ENCODE data around the gene POLR1C. TPM values are rescaled to one million over a fixed set of nuclear protein-coding genes. Genes with fewer than 3 reads are reported as not detected.
A peak's percentile ranks its signal among the peaks of the same experiment; 100 is the strongest.
"Not testable (repeated sequence)": the region's sequence is repeated elsewhere in the genome, so short reads cannot be mapped to it uniquely, and the experiment has no call there.

The POLR1C gene
- total RNA-seq, 1 donor from 2014 or later: 22.0 TPM

DNA sequence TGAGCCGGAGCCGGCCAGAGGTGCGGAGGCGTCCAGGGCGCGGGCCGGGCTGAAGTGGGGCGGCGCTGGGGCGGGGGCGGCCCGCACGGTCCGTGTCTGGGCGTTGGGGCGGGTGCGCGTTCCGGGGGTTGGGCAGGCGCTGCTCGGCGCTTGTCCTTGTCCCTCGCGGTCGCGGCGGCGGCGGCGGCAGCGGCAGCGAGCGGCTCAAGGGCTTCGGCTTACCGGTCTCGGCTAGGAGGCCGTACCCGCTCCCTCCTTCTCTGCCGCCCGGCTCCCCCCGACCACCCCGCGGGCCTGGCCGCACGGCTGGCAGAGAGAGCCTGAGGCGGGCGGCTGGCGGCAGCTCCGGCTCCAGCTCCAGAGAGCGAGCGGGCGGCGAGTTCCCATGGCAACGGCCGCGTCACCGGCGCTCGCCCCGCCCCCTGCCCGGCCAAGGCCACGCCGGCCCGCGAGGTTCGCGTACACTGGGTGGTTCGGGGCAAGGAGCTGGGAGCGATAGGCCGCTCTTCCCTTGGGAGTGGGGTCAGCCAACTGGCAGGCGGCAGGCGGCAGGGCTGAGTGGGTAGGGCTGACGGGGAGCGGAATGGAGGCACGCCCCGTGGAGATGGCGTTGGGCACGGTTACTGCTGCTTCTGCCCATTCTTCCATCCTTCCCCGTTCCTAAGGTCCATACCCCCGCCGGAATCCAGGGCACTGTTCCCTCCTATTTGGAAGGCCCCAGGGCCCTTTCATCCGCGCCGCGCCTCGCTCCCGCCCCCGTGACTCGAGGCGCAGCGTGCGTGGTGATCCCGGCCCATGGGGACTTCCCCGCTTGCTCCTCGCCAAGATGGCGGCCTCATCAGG is 6.7 kb upstream of the POLR1C start, which contains the start of gene LRRC73:
LRRC73 (minus strand) TSS at position 363 of the 843 bp plus-strand sequence. CDS start 561 bp downstream, outside the sequence.
- peak; percentile 71 for DNase-seq

DNA sequence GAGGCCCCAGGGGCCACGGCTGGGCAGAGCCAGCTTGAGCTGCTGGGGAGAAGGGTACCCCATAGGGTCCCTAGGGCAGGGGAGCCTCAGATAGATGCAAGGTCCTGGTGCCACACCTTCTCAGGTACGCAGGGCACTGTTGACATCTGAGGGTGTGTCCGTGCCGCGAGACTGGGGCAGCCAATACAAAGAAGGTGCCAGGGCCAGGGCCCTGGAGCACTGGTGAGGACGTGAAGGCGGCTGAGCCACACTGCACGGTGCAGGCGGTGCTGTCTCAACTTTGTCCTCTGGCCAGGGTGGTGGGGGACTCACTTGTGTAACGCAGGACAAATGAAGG is 6.1 kb upstream of the POLR1C start:
- DNase-seq: no peak

- no peak for DNase-seq
Measured at GRCh38 chr6:43511824-43512415, 5.0 kb upstream of the POLR1C start.

GRCh38 chr6:43515808-43516207 is 1.1 kb upstream of the POLR1C start:
- no peak for DNase-seq

GRCh38 chr6:43516367-43516696 is 557 bp upstream of the POLR1C start:
- no peak for DNase-seq

DNA sequence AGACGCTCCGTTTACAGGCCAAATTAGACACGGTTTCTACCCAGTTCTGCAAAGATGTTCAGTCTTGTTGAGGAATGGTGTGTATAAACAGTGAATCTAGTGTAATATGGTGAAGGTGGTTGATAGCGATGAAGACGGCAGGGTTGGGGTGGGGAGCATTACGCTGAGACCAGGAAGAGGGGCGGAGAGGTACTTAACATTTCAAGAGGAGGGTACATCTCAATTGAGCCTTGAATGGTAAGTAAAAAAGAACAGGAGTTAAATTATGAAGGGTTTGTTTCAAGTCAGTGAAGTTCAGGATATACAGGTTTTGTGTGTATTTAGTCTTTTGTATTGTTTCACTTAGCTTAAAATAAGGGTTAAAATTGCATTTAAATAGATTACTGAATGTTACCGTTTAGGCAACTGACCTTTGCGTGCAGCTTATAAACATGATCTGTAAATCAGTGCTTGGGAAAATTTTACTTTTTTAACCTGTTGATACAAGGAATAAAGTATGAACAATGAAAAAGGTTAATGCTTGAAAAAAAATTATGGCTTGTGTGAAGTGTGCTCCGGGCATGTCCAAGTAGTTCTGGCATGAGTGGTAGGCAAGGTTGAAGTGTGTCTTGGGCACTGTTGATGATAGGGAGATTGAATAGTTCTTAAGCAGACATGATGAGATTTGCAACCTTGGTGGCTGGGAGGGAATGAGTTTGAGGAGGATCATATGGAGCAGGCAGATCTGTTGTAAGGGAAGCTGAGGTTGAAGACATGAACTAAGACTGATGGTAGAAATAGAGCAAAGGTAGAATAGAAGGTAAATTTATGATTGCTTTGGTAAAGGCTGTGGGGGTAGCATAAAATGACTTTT is 842 bp downstream of the POLR1C start:
- DNase-seq: no peak

GRCh38 chr6:43520097-43520496 is 3.2 kb downstream of the POLR1C start:
- DNase-seq: no peak

DNA sequence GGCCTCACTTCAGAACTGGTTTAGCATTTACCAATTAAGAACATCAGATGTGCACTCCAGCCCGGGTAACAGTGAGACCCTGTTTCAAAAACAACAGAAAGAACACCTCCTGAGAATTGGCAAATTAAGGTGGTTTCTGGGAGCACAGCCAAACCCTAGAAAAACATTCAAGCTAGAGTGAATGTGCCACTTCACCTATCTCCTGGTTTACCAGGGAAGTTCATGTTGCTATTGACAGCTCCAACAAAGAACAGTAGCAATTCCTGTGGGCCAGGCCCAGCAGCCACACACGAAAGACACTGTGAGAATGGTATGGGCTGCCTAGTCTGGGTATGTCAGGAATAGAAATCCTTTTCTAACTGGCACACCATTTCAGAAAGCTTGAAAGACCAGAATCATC is 4.9 kb downstream of the POLR1C start:
- DNase-seq: no peak

- no peak for DNase-seq
Measured at GRCh38 chr6:43522547-43523261, 5.8 kb downstream of the POLR1C start.

- no peak for DNase-seq
Measured at GRCh38 chr6:43523284-43523683, 6.4 kb downstream of the POLR1C start.

- no peak for DNase-seq
Measured at GRCh38 chr6:43524483-43524961, 7.6 kb downstream of the POLR1C start.

GRCh38 chr6:43532201-43532600 is 15.3 kb downstream of the POLR1C start:
- no peak for DNase-seq

GRCh38 chr6:43538986-43539385 is 22.1 kb downstream of the POLR1C start:
- not testable (repeated sequence) for DNase-seq

- not testable (repeated sequence) for DNase-seq
Measured at GRCh38 chr6:43539409-43539808, 22.5 kb downstream of the POLR1C start.

DNA sequence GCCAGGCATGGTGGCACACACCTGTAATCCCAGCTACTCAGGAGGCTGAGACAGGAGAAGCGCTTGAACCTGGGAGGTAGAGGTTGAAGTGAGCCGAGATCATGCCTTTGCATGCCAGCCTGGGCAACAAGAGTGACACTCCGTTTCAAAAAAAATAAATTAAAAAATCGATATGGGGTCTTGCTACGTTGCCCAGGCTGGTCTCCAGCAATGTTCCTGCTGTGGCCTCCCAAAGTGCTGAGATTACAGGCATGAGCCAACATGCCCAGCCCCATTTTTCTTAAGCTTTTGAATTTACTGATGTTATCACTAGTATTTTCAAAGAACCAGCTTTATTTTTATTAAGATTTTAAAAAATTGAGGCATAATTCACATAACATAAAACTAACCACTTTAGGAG is 23.6 kb downstream of the POLR1C start:
- DNase-seq: no peak

- DNase-seq: no peak
Measured at GRCh38 chr6:43541774-43542471, 25.0 kb downstream of the POLR1C start.

GRCh38 chr6:43544461-43544860 is 27.6 kb downstream of the POLR1C start:
- DNase-seq: no peak

DNA sequence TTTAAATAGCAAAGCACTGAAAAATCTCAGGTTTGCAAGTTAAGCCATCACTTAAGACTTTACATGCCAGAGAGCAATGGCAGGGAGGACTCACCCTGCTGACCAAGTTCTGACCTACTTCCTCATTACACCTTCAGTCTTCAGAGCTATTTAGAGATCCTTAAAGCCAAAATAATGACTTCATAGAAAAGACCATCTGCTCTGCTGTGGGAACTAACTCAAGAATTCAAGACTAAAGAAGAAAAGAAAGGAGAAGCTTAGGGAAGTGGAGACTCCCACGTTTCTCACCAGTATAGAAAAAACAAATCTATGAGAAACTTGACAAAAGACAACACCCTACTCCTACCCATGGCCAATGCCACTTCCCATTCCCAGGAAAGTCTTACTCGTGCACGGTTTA is 30.3 kb downstream of the POLR1C start:
- DNase-seq: no peak

- DNase-seq: not testable (repeated sequence)
Measured at GRCh38 chr6:43557620-43558019, 40.7 kb downstream of the POLR1C start.

DNA sequence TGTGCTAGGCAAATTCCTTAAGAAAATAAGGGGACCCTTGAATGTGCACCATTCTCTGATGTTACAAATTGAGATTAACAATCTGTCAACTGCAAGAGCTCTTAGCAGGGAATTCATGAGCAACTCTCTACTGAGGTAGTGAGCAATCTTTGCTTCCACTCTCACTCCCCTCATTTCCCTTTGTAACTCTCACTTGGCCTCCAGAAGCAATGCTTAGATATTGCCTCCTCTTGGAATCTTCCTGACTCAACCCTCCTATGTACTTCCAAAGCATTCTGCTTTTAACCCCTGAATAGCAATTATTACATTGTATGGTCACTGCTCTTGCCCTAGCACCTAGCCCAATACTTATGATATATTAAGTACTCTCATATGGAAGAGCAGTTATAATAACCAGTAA is 42.4 kb downstream of the POLR1C start:
- DNase-seq: no peak

DNA sequence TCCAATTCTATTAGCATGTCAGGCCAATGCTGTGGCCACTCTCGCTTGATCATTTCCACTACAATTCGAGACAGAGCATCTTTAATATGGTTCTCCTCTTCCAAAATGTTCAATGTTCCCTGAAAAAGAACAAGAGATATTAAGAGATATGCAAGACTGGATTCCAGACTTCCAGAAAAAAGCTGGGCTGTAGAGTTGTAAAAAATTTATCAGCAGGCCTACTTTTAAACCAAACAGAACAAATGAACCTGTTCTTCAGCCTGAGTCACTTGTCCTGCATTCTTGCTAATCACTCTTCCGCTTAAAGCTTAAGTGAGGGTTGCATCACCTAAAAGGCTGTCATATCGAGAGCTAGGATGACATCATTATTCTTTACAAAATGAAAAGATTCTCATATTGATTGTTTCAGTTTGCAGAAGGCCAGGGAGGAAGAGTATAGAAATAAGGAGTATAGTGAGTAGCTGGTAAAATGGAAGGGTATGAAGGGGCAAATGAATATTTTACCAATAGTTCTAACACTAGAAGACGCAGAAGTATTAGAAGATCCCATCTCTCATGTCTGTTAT is 54.1 kb downstream of the POLR1C start:
- no peak for DNase-seq
